ENCODE data around the gene EIF4E. TPM values are rescaled to one million over a fixed set of nuclear protein-coding genes. Genes with fewer than 3 reads are reported as not detected.
"Not testable (repeated sequence)": the region's sequence is repeated elsewhere in the genome, so short reads cannot be mapped to it uniquely, and the experiment has no call there.

EIF4E gene
- total and polyA plus RNA-seq, 2 of the 4 experiments (the other 2 are of a cell fraction), result 80.4 to 113 TPM

DNA sequence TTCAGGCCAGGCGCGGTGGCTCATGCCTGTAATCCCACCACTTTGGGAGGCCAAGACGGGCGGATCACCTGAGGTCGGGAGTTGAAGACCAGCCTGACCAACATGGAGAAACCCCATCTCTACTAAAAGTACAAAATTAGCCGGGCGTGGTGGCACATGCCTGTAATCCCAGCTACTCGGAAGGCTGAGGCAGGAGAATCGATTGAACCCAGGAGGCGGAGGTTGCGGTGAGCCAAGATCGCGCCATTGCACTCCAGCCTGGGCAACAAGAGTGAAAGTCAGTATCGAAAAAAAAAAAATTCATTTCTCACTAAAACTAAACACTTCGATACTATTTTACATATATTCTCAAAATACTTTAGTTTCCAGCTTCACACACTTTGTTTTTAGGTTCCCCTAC lies 2.7 kb downstream of the EIF4E start:
- H2AK9ac ChIP-seq (replicated peaks; ENCODE audit: low read depth, low read length, poor library complexity); H3K4me1 ChIP-seq (ENCODE audit: control insufficient read depth, insufficient read depth, low read length); H2BK5ac ChIP-seq (ENCODE audit: low read depth, low read length, poor library complexity, severe bottlenecking); H3K9ac ChIP-seq (ENCODE audit: low read depth, low read length); H3K9me3 ChIP-seq (ENCODE audit: control insufficient read depth, insufficient read depth, low read length); H3K18ac ChIP-seq (ENCODE audit: low read depth, low read length); H2AFZ ChIP-seq (replicated peaks; ENCODE audit: low read length, poor library complexity); H4K5ac ChIP-seq (ENCODE audit: low read depth, low read length); H3K36me3 ChIP-seq (ENCODE audit: control insufficient read depth, insufficient read depth, low read length); H3K14ac ChIP-seq (replicated peaks; ENCODE audit: low read depth, low read length); H2BK120ac ChIP-seq (ENCODE audit: low read depth, low read length); H4K8ac ChIP-seq (ENCODE audit: low read depth in 2 of 2, low read length in 2 of 2); H2BK15ac ChIP-seq (ENCODE audit: low read depth, low read length); H3K27ac ChIP-seq (ENCODE audit: insufficient read depth, low read length); H3K56ac ChIP-seq (ENCODE audit: extremely low read depth, insufficient read depth, low read length); H3K4me3 ChIP-seq (ENCODE audit: insufficient read depth, low read depth, low read length); dilution Hi-C loops (cut with HindIII; ENCODE audit: low sequenced_read_pairs, unreplicated experiment); H2BK20ac ChIP-seq (ENCODE audit: low read depth, low read length); DNase-seq; H2AK5ac ChIP-seq (ENCODE audit: low read depth, low read length); H4K91ac ChIP-seq (ENCODE audit: insufficient read depth, low read depth, low read length); H3K4ac ChIP-seq (ENCODE audit: low read depth, low read length); H3K4me2 ChIP-seq (ENCODE audit: low read depth, low read length); ATAC-seq (ENCODE audit: low read depth); POLR2A ChIA-PET (ENCODE audit: unreplicated experiment); H3K79me1 ChIP-seq (ENCODE audit: low read depth in 1 of 2, low read length in 2 of 2); CTCF ChIA-PET; H3K23ac ChIP-seq (ENCODE audit: low read depth, low read length); H3K9me1 ChIP-seq (ENCODE audit: insufficient read depth, low read length); H3K27me3 ChIP-seq (ENCODE audit: control insufficient read depth, insufficient read depth, low read length); BruUV-seq (replicated peaks): not testable (repeated sequence)
- in situ Hi-C loops (cut with MboI; ENCODE audit: low sequenced_read_pairs), result loop anchor here (5.0 kb wide), 1 partner anchor 269 kb away; the partner anchor contains the start of gene TSPAN5
- WGBS, 2 experiments (ENCODE audit: extremely low coverage in 2 of 2, insufficient read length in 1 of 2), result 100% methylated on average over 1 to 5 of the region's 15 CpGs
- peaks cover 31% of the 10 kb centered on the region for H4K20me1 ChIP-seq (ENCODE audit: insufficient read depth, low read length)
- intact Hi-C loops (cut with micrococcal nuclease), result loop anchor here (10.0 kb wide), 1 partner anchor 781 kb away; the partner anchor contains the start of gene STPG2

All from IMR-90 (cell line).